ENCODE results near the gene CLIC1. TPM values are rescaled to one million over a fixed set of nuclear protein-coding genes. Genes with fewer than 3 reads are reported as not detected.

Gene CLIC1
- total RNA-seq, 4 donors from 2014 or later = 253 to 375 (median 362) TPM

DNA sequence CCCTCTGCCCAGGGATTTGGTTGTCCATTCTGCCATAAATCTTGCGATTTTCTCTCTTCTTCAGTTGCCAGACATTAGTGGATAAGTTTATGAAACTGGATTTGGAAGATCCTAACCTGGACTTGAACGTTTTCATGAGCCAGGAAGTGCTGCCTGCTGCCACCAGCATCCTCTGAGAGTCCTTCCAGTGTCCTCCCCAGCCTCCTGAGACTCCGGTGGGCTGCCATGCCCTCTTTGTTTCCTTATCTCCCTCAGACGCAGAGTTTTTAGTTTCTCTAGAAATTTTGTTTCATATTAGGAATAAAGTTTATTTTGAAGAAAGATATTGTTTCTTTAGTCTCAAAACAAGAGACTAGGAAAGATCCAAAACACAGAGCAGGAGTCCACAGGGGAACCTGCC lies 26.0 kb upstream of the CLIC1 start, which contains the start of gene SAPCD1:
Gene SAPCD1, plus strand, starts transcription at position 301 of the 400 bp plus-strand sequence. CDS start 399 bp downstream, outside the sequence.
- TF ChIP-seq POLR2A (IDR thresholded peaks at IDR 0.05) = no peak
- no peak for TF ChIP-seq POLR2AphosphoS5 (IDR thresholded peaks at IDR 0.05)
- TF ChIP-seq, protein P1, sequence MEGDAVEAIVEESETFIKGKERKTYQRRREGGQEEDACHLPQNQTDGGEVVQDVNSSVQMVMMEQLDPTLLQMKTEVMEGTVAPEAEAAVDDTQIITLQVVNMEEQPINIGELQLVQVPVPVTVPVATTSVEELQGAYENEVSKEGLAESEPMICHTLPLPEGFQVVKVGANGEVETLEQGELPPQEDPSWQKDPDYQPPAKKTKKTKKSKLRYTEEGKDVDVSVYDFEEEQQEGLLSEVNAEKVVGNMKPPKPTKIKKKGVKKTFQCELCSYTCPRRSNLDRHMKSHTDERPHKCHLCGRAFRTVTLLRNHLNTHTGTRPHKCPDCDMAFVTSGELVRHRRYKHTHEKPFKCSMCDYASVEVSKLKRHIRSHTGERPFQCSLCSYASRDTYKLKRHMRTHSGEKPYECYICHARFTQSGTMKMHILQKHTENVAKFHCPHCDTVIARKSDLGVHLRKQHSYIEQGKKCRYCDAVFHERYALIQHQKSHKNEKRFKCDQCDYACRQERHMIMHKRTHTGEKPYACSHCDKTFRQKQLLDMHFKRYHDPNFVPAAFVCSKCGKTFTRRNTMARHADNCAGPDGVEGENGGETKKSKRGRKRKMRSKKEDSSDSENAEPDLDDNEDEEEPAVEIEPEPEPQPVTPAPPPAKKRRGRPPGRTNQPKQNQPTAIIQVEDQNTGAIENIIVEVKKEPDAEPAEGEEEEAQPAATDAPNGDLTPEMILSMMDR (IDR thresholded peaks at IDR 0.05) = no peak
- intact Hi-C loops (cut with DNase I; ENCODE audit: low total_unique reads) = no loop called here

DNA sequence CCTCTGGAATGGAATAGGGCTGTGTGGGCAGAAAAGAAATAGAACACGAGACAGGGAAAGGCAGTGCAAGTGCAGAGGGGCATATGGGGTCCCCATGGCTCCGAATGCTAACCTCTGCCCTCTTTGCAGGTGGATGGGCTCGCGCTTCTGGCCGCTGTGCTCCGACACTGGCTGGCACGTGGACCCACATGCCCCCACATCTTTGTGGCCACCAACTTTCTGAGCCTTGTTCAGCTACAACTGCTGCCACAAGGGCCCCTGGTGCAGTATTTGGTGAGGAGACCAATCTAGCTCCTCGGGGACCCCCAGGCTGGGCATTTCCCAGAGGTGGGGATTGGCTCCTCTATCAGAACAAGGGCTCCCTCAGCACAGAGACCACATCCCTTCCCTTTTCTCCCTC lies 25.0 kb upstream of the CLIC1 start:
- Histone ChIP-seq H3K9me3 (no peaks in the 10 kb centered on the region), H3K4me3 (no peak overlapping the region), H3K27me3 (no peaks in the 10 kb centered on the region), H3K36me3 (no peaks in the 10 kb centered on the region), H3K27ac (no peak overlapping the region), H3K4me1 (peaks cover 0 to 6% (median 0%) of the 10 kb centered on the region in 4 donors)
- TF ChIP-seq POLR2A (IDR thresholded peaks at IDR 0.05) (no peak), POLR2AphosphoS5 (IDR thresholded peaks at IDR 0.05) (no peak), EP300 (IDR thresholded peaks at IDR 0.05; ENCODE audit: low read depth) (no peak)
- TF ChIP-seq, protein P1 (IDR thresholded peaks at IDR 0.05) = no peak
- in situ Hi-C loops (cut with MboI; ENCODE audit: low pct_ligation_motif_present in 1 of 4, low pct_unique_long_range_greater_than_20kb in 1 of 4, low sequenced_read_pairs in 3 of 4) (loop anchor here in 1 of 4 donors (10.0 kb wide), 1 partner anchor 77 kb away; the partner anchor contains the start of gene LY6G5C), intact Hi-C loops (cut with DNase I; ENCODE audit: low total_unique reads) (no loop called here)
- WGBS, 2 donors (ENCODE audit: low coverage in 1 of 2) = 75 to 98% methylated on average over 1 to 8 of the region's 8 CpGs
- DNase-seq = no peak

More for the DNA sequence above, 26.0 kb upstream of the CLIC1 start, which contains the start of gene SAPCD1:
- Histone ChIP-seq H3K9me3 (no peaks in the 10 kb centered on the region), H3K4me3 (no peak within 1 kb of the TSS), H3K27ac (no peak within 1 kb of the TSS), H3K36me3 (no peaks in the 10 kb centered on the region), H3K4me1 (peaks cover 0 to 10% (median 0%) of the 10 kb centered on the region in 4 donors), H3K27me3 (no peaks in the 10 kb centered on the region)
- 76 to 100% methylated on average over 2 to 4 of the region's 4 CpGs for WGBS, 2 donors (ENCODE audit: low coverage in 1 of 2)
- in situ Hi-C loops (cut with MboI; ENCODE audit: low pct_ligation_motif_present in 1 of 4, low pct_unique_long_range_greater_than_20kb in 1 of 4, low sequenced_read_pairs in 3 of 4) = loop anchor here in 1 of 4 donors (10.0 kb wide), 1 partner anchor 78 kb away; the partner anchor contains the start of gene LY6G5C
- DNase-seq = no peak

DNA sequence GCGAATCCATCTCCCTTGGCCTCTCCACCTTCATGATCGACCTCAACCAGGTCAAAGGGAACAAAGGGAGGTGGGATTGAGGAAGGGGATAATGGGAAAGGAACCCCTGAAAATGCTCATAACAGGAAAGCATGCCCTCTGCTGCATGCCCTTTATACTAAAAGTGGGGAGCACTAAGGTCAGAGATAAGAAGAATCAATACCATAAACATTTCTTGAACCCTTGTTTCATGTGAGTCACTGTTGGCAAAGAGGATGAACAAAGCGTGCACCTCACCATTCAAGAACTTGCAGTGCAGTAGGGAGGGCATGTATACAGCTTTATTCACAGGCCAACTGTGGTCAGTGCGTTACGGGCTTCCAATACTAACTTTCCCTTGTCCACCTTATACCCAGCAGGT lies 24.5 kb upstream of the CLIC1 start:
- 88% methylated on average over 4 to 5 of the region's 5 CpGs for WGBS, 2 donors (ENCODE audit: low coverage in 1 of 2)
- in situ Hi-C loops (cut with MboI; ENCODE audit: low pct_ligation_motif_present in 1 of 4, low pct_unique_long_range_greater_than_20kb in 1 of 4, low sequenced_read_pairs in 3 of 4) (loop anchor here in 1 of 4 donors (10.0 kb wide), 1 partner anchor 76 kb away; the partner anchor contains the start of gene LY6G5C), intact Hi-C loops (cut with DNase I; ENCODE audit: low total_unique reads) (no loop called here)
- H3K9me3 ChIP-seq = no peaks in the 10 kb centered on the region
- DNase-seq = no peak
- TF ChIP-seq, protein P1 (IDR thresholded peaks at IDR 0.05) = no peak
- TF ChIP-seq POLR2AphosphoS5 (IDR thresholded peaks at IDR 0.05) (no peak), EP300 (IDR thresholded peaks at IDR 0.05; ENCODE audit: low read depth) (no peak), POLR2A (IDR thresholded peaks at IDR 0.05) (no peak)
- H3K36me3 ChIP-seq = no peaks in the 10 kb centered on the region
- no peak overlapping the region for H3K4me3 ChIP-seq
- no peak overlapping the region for H3K27ac ChIP-seq
- H3K4me1 ChIP-seq = peaks cover 0 to under 1% (median 0%) of the 10 kb centered on the region in 4 donors
- no peaks in the 10 kb centered on the region for H3K27me3 ChIP-seq

DNA sequence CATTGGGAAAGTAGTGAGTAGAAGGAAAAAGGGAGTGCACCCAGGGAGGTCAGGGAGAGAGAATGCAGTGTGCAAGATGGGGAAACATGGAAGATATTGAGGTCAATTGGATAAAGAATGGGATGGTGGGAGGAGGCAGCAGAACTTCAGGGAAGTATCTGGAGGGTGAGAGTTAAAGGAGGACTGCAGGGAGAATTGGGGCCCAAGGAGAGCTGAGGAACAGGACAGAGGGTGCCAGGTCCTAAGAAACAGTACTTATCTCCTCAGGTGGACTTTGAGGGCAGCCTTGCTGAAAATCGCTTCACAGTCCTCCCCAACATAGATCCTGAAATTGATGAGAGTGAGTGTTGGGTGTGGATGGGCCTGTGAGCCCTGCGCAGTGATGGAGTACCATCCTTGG lies 22.0 kb upstream of the CLIC1 start:
- in situ Hi-C loops (cut with MboI; ENCODE audit: low pct_ligation_motif_present in 1 of 4, low pct_unique_long_range_greater_than_20kb in 1 of 4, low sequenced_read_pairs in 3 of 4) (no loop called here), intact Hi-C loops (cut with DNase I; ENCODE audit: low total_unique reads) (no loop called here)
- H3K27ac ChIP-seq = no peak overlapping the region
- TF ChIP-seq, protein P1 (IDR thresholded peaks at IDR 0.05) = no peak
- TF ChIP-seq POLR2A (IDR thresholded peaks at IDR 0.05) (no peak), EP300 (IDR thresholded peaks at IDR 0.05; ENCODE audit: low read depth) (no peak), POLR2AphosphoS5 (IDR thresholded peaks at IDR 0.05) (no peak)
- H3K36me3 ChIP-seq = no peaks in the 10 kb centered on the region
- 90% methylated on average over 2 of the region's 2 CpGs; no CpG with 5 or more reads in 1 of the 2 donors for WGBS, 2 donors (ENCODE audit: low coverage in 1 of 2)
- no peak overlapping the region for H3K4me3 ChIP-seq
- DNase-seq = no peak
- no peaks in the 10 kb centered on the region for H3K9me3 ChIP-seq
- H3K4me1 ChIP-seq = no peaks in the 10 kb centered on the region
- H3K27me3 ChIP-seq = no peaks in the 10 kb centered on the region

All from transverse colon (tissue), 4 donors.